K562 (cell line): ENCODE measurements around the gene SIRT7. TPM values are rescaled to one million over a fixed set of nuclear protein-coding genes. Genes with fewer than 3 reads are reported as not detected.
A peak's percentile ranks its signal among the peaks of the same experiment; 100 is the strongest.

Experiments used
- CCAR2 ChIP-seq: fragments of 200-400 bp; formaldehyde crosslinking; IDR thresholded peaks from 2 replicates; pipeline ENCODE4 v1.6.1; 2017; ENCODE audit warnings: mild to moderate bottlenecking, low read depth, low read length
- CHD1 ChIP-seq: fragments of 200-600 bp; sonication (generic); IDR thresholded peaks from one replicate; pipeline ENCODE4 v1.6.1; 2012; ENCODE audit warnings: mild to moderate bottlenecking, moderate library complexity, low read length, inconsistent platforms
- CREB5 ChIP-seq: fragments of 250-450 bp; sonication (Bioruptor Pico); IDR thresholded peaks from 2 replicates; pipeline ENCODE4 v1.5.0; 2020; ENCODE audit warnings: mild to moderate bottlenecking
- E2F6 ChIP-seq, 2 experiments: IDR thresholded peaks; 2 replicates each; pipeline ENCODE4 v1.6.1; 2011; ENCODE audit warnings: borderline replicate concordance in 1 of 2, control low read depth in 1 of 2, low read depth in 1 of 2, low read length in 1 of 2, mild to moderate bottlenecking in 1 of 2, mixed read lengths in 1 of 2, moderate library complexity in 1 of 2; ENCODE audit not compliant: insufficient read depth in 1 of 2, insufficient read length in 1 of 2, poor library complexity in 1 of 2, severe bottlenecking in 1 of 2; ENCODE audit errors: extremely low read depth in 1 of 2
- EP400 ChIP-seq: fragments of 450-650 bp; IDR thresholded peaks from 2 replicates; pipeline ENCODE4 v1.6.1; 2017; ENCODE audit warnings: antibody characterized with exemption, mild to moderate bottlenecking, moderate library complexity
- ESRRA ChIP-seq: fragments of 450-650 bp; IDR thresholded peaks from 2 replicates; pipeline ENCODE4 v1.6.1; 2014; ENCODE audit warnings: low read depth, mild to moderate bottlenecking, moderate library complexity, borderline replicate concordance
- MXD1 ChIP-seq: fragments of 250-450 bp; sonication (Bioruptor Pico); IDR thresholded peaks from 2 replicates; pipeline ENCODE4 v1.8.0; 2021; ENCODE audit warnings: borderline replicate concordance, mild to moderate bottlenecking, moderate library complexity; ENCODE audit not compliant: poor library complexity, severe bottlenecking
- NRF1 ChIP-seq, 2 experiments: fragments of 450-650 bp; IDR thresholded peaks in 1 of 2; conservative IDR thresholded peaks in 1 of 2; 2 replicates each; pipeline ENCODE4 v1.6.1; 2014; ENCODE audit warnings: mild to moderate bottlenecking in 2 of 2
- RFX5 ChIP-seq: IDR thresholded peaks from 2 replicates; pipeline ENCODE4 v1.6.1; 2011; ENCODE audit warnings: low read depth, mild to moderate bottlenecking, improper control_type of control experiment, low read length
- STAT6 ChIP-seq: sonication (generic); formaldehyde crosslinking; IDR thresholded peaks from 2 replicates; pipeline ENCODE4 v1.8.1; 2023; ENCODE audit warnings: mild to moderate bottlenecking, missing genetic modification reagents
- THRB ChIP-seq: fragments of 450-650 bp; formaldehyde crosslinking; conservative IDR thresholded peaks from 2 replicates; pipeline ENCODE4 v1.4.0; 2022; ENCODE audit warnings: mild to moderate bottlenecking, missing genetic modification characterization
- TOE1 ChIP-seq, 2 experiments: fragments of 450-650 bp in 1 of 2; sonication (generic) in 1 of 2; formaldehyde crosslinking in 1 of 2; IDR thresholded peaks; 2 replicates each; pipeline versions ENCODE4 v1.7.1 to v1.8.0; 2016 to 2022; ENCODE audit warnings: borderline replicate concordance in 2 of 2, mild to moderate bottlenecking in 2 of 2, antibody characterized with exemption in 1 of 2, inconsistent platforms in 1 of 2, low read depth in 1 of 2, missing genetic modification reagents in 1 of 2, moderate library complexity in 1 of 2
- ZBTB49 ChIP-seq: sonication (generic); formaldehyde crosslinking; IDR thresholded peaks from 2 replicates; pipeline ENCODE4 v1.8.0; 2022; ENCODE audit warnings: missing genetic modification reagents, mild to moderate bottlenecking, borderline replicate concordance
- polyA plus RNA-seq, 8 experiments: library from polyadenylated mRNA; depleted of rRNA in 4 of 8; stranded (reverse) in 5 of 8; unstranded in 3 of 8; fragments of >200 nt; fragmentation: Nextera tagmentation in 2 of 8; fragmentation: Illumina TruSeq in 1 of 8; extraction: Ambion mirVana in 2 of 8; extraction: Trizol in 1 of 8; gene quantifications; 2 replicates each; pipeline versions ENCODE4 v1.2.1 to v1.2.3, GENCODE V29; 2011 to 2014; ENCODE audit warnings: inconsistent platforms in 1 of 8, missing spikeins in 1 of 8
- total RNA-seq, 7 experiments: library from RNA; depleted of rRNA in 6 of 7; stranded (reverse); fragments of >200 nt in 6 of 7; fragmentation: Illumina TruSeq in 2 of 7; extraction: Trizol in 2 of 7; gene quantifications; 2 replicates each; pipeline versions ENCODE4 v1.2.1 to v1.2.3, GENCODE V29; 2011 to 2021; ENCODE audit warnings: low replicate concordance in 1 of 7

SIRT7 gene
- total and polyA plus RNA-seq, 9 of the 15 experiments (the other 6 are each of a cell fraction or from before 2014, with no cell fraction given) = 1.6 to 54.8 (median 20.3) TPM

GRCh38 chr17:81871387-81872230 lies 46.4 kb downstream of the SIRT7 start (continued):
- TF ChIP-seq ZBTB49 = no peak; the same call in 1 of the 2 replicates
- peak; percentile 93 for TF ChIP-seq CHD1
- TF ChIP-seq EP400 = peak; percentile 98
- no peak for TF ChIP-seq RFX5
- TF ChIP-seq MXD1 (CRISPR knock-in tag) = peak; percentile 75
- no peak for TF ChIP-seq CREB5 (CRISPR knock-in tag)
- TF ChIP-seq CCAR2 = no peak
- peak; percentile 98 for TF ChIP-seq E2F6 (IDR thresholded peaks at IDR 0.05; ENCODE audit: borderline replicate concordance in 1 of 2, extremely low read depth in 1 of 2, insufficient read depth in 1 of 2, insufficient read length in 1 of 2, low read depth in 1 of 2, low read length in 1 of 2, poor library complexity in 1 of 2, severe bottlenecking in 1 of 2)
- TF ChIP-seq STAT6 (CRISPR knock-in tag) = 0 out of 2 replicates have a peak, but pooled peaks have one; percentile 69
- TF ChIP-seq ESRRA = peak; percentile 46; the same call in 1 of the 2 replicates
- TF ChIP-seq THRB (CRISPR knock-in tag) = no peak
- TF ChIP-seq TOE1 (IDR thresholded peaks at IDR 0.05; ENCODE audit: borderline replicate concordance) = peak; percentile 89; the same call in 1 of the 2 replicates
- no peak for TF ChIP-seq TOE1 (CRISPR knock-in tag; IDR thresholded peaks at IDR 0.05; ENCODE audit: borderline replicate concordance, low read depth)
- TF ChIP-seq NRF1 (conservative IDR thresholded peaks at IDR 0.05 in 1 of 2, IDR thresholded peaks at IDR 0.05 in 1 of 2) = peak; percentile 95 to 96
